Measurements from ENCODE around the gene TRABD. TPM values are rescaled to one million over a fixed set of nuclear protein-coding genes. Genes with fewer than 3 reads are reported as not detected.

The TRABD gene
- total RNA-seq, 3 donors from 2014 or later: 91.3 to 95.0 (median 93.4) TPM

DNA sequence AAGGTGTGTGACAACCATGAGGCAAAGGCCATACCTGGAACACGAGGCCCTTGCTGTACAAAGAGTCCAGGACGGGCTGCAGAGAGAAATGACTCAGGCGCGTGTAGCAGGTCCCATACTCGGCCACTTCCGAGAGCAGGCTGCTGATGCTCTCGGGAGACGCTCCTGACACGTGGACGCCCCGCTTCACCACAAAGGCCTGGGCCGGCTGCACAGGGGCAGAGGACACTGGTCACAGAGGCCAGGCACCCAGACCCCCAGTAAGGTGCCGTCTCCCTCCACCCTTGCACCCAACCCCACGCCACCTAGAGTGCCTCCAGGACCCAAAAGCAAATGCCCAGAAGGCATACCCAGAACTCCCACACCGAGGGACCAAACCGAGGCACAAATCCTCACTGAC is 43.7 kb downstream of the TRABD start:
- Mint-ChIP-seq H3K4me3 (no peak overlapping the region), H3K27me3 (ENCODE audit: low read depth) (no peaks in the 10 kb centered on the region), H3K36me3 (ENCODE audit: insufficient read depth) (peaks cover 13% of the 10 kb centered on the region), H3K4me1 (ENCODE audit: low read depth) (no peaks in the 10 kb centered on the region), H3K9me3 (no peaks in the 10 kb centered on the region)
- ATAC-seq (no peak), DNase-seq (no peak)

DNA sequence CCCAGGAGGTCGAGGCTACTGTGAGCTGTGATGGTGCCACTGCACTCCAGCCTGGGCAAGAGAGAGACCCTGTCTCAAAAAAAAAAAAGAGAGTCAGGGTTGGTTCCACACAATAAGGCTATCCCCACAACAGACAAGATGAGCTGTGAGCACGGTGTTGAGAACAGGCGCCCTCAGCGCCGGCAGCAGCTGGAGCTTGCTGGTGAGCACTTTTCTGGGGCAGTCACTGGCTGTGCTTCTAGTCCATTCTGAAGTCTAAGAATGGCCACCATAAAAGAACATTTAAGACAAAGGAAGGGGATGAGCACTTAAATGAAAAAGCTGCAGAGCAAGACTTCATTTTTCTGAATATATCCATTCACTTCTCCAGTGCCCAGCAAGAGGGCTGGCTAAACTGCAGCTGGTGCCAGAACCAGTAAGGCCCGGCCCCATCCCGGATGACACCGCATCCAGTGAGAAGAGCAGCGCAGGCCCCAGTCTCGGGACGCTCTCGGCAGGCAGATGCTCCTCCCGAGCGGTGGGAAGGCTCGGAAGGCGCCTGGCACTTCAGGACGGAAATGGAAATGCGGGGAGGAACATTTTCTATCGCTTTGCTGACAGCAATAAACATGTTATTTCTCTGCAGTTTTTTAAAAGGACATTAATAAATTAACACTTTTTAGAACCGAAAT is 46.9 kb downstream of the TRABD start:
- H3K36me3 Mint-ChIP-seq (ENCODE audit: insufficient read depth): peaks cover 7% of the 10 kb centered on the region
- H3K4me1 Mint-ChIP-seq (ENCODE audit: low read depth): peaks cover 9% of the 10 kb centered on the region
- H3K4me3 Mint-ChIP-seq: no peak overlapping the region
- ATAC-seq: no peak
- no peaks in the 10 kb centered on the region for H3K27me3 Mint-ChIP-seq (ENCODE audit: low read depth)
- no peak for DNase-seq
- no peaks in the 10 kb centered on the region for H3K9me3 Mint-ChIP-seq

DNA sequence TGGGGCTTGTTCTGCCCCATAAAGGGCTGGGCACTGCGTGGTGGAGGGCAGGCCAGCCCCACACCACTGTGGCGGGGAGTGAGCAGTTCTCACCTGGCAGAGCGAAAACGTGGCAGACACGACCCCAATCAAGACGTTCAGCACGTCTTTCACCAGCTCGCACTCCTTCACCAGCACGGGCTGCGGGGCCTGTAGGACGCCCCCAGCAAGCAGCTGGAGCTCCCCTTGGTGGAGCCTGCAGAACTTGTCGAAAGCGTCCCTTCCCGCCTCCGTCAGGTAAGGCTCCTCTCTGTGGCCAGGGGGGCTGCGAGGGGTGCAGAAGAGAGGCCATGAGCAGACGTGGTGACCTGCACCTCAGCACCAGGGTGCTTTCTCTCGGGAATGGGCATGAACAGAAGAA is 47.5 kb downstream of the TRABD start:
- H3K4me1 Mint-ChIP-seq (ENCODE audit: low read depth): peaks cover 9% of the 10 kb centered on the region
- H3K36me3 Mint-ChIP-seq (ENCODE audit: insufficient read depth): peaks cover 10% of the 10 kb centered on the region
- DNase-seq (no peak), ATAC-seq (no peak)
- no peaks in the 10 kb centered on the region for H3K27me3 Mint-ChIP-seq (ENCODE audit: low read depth)
- H3K9me3 Mint-ChIP-seq: no peaks in the 10 kb centered on the region
- no peak overlapping the region for H3K4me3 Mint-ChIP-seq

DNA sequence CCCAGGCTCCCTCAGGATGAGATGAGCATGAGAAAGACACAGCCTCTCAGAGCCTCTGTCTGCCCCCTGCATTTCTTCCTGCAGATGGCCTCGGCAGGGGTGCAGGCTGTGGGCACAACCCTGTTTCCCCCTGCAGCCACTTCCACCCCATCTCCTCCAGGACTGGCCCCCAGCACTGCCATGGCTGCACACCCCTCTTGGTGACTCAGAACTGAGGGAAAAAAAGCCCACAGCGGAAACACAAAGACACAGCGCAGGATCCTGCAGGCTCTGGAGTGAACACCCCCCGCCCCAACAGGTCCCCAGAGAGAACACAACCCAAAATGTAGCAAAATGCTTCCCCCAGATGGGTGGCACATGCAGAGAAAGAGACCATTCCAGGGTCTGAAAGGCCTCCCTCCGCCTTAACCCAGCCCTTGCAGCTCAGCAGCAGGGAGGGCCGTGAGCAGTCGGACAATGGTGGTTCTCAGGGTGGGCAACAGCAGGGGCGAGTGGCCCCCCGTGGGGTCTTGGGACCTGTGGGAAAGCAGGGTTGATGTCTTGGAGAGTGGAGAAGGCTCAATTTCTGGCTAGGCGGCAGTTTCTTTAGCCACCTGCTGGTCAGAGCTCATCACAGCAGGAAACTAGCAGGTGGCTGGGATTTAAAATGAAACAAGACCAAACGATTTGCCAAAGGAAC is 51.2 kb downstream of the TRABD start:
- H3K36me3 Mint-ChIP-seq (ENCODE audit: insufficient read depth): peaks cover 10% of the 10 kb centered on the region
- no peaks in the 10 kb centered on the region for H3K9me3 Mint-ChIP-seq
- H3K4me1 Mint-ChIP-seq (ENCODE audit: low read depth): peaks cover 17% of the 10 kb centered on the region
- ATAC-seq: peak in 1 of 2 donors; percentile 23
- no peak overlapping the region for H3K4me3 Mint-ChIP-seq
- no peak for DNase-seq
- no peaks in the 10 kb centered on the region for H3K27me3 Mint-ChIP-seq (ENCODE audit: low read depth)

DNA sequence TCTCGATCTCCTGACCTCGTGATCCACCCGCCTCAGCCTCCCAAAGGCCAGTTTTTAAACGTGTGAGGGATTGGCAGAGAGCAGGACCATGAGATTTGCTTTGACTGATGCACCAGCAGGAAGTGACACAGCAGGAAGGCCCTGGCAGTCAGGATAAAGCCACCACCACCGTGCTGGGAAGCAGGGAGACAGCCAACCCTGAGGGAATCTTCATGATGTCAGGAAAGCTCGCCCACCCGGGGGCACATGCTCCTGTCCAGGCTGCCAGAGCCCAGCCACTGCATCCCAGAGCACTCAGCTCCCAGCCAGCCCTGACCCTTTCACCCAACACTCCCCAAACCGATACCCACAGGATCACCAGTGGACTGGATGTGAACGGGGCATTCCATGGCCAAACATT is 53.0 kb downstream of the TRABD start:
- Mint-ChIP-seq H3K27me3 (ENCODE audit: low read depth) (no peaks in the 10 kb centered on the region), H3K9me3 (no peaks in the 10 kb centered on the region), H3K36me3 (ENCODE audit: insufficient read depth) (peaks cover 10% of the 10 kb centered on the region), H3K4me3 (no peak overlapping the region), H3K4me1 (ENCODE audit: low read depth) (peaks cover 29% of the 10 kb centered on the region)
- ATAC-seq (no peak), DNase-seq (no peak)

DNA sequence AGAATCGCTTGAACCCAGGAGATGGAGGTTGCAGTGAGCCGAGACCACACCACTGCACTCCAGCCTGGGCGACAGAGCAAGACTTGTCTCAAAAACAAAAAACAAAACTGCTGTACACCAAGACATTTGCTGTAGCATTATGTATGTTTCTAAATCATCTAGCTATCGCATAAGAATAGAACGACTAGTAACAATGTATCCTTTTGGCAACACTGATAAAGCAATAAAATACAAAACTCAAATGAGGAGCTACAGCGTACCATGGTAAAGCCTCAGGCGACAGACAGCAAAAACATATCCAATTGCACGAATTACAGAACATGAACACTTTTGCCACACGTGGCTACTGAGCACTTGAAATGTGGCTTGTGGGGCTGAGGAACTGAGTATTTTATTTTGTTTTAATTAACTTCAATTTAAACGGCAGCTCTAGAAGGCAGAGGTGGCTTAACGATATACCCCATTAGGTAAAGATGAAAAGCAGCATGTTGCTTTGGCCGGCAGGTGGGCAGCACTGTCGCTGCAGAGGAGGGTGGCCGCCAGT is 56.8 kb downstream of the TRABD start:
- Mint-ChIP-seq H3K27me3 (ENCODE audit: low read depth) (no peaks in the 10 kb centered on the region), H3K4me3 (peak overlapping the region; percentile 100)

DNA sequence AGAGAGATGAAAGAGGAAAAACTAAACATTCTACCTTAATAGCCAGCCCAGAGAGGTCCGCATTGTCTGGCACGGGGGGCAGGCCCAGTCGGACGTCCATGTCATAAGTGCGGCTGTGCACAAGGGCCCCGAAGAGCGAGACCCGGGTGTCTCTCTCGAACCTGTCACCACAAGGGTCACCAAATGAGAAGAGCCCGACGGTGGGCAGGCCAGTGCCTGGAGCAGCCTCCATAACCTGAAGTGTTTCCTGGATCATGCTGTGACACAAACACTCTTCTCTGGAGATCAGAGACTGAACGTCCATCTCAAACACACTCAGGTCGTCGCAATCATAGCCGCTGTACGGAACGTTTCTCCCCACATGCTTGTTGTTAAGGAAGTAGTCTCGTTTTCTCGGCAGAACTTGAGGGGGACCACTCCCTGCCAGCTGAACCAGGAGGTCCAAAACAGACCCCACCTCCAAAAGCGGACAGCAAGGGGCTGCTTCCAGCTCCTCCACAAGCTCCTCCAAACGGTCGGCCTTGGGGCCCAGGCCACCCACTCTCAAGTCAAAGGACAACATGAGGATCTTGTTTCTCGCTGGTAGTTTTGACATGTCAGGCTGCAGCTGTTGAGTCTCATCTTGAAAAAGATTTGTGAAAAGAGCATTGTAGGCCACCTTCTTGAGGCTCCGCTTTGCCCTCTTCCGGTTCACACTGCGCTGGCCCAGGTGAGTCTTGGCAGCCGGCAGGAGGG is 58.1 kb downstream of the TRABD start:
- no peak for ATAC-seq
- peaks cover 7% of the 10 kb centered on the region for H3K36me3 Mint-ChIP-seq (ENCODE audit: insufficient read depth)

More for the DNA sequence above, 56.8 kb downstream of the TRABD start:
- Mint-ChIP-seq H3K36me3 (ENCODE audit: insufficient read depth) (peaks cover 10% of the 10 kb centered on the region), H3K4me1 (ENCODE audit: low read depth) (peaks cover 27% of the 10 kb centered on the region), H3K9me3 (no peaks in the 10 kb centered on the region)
- no peak for ATAC-seq
- no peak for DNase-seq

DNA sequence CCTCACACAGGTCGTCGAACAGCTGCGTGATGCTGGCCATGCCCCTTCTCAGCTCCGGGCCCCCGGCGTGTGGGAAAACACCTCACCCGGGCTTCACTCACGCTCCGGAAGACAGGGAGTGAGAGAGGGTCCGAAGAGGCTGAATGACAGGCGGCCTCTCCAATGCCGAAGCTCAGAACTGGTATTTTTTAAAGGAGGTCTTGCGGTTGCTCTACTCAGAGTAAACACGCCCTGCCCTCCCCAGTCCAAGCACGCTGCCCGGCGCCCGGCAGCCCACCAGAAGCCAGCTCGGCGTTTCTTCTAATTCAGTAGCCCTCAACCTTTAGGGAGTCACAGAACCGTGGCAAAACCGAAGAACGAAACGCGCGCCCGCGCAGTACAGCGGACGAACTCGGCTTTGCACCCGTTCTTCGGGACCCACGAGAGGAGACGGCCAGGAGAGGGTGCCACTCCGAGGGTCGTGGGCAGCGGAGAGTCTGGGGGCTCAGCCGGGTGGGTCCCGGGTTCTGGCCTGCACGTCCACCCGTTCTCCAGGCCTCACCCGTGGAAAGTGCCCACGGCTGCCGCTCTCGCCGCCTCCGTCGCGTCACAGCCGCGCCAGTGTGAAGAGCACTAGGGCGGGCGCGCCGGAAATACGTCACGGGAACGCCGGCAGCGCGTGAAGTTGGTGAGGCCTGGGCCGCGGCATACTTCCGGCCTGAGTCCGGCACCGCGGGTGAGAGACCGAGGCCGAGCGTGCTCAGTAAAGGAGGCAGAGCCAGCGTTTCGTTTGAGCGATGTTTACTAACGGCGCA is 58.9 kb downstream of the TRABD start, which contains the start of gene TUBGCP6:
TUBGCP6 (minus strand) TSS at position 604 of the 794 bp plus-strand sequence; CDS start at position 40, 564 bp downstream.
- no peaks in the 10 kb centered on the region for H3K27me3 Mint-ChIP-seq (ENCODE audit: low read depth)
- H3K4me3 Mint-ChIP-seq: peak within 1 kb of the TSS; percentile 100
- peaks cover 6% of the 10 kb centered on the region for H3K36me3 Mint-ChIP-seq (ENCODE audit: insufficient read depth)
- DNase-seq (peak; percentile 89), ATAC-seq (peak; percentile 89 to 90)
- H3K9me3 Mint-ChIP-seq: no peaks in the 10 kb centered on the region
- peaks cover 34% of the 10 kb centered on the region for H3K4me1 Mint-ChIP-seq (ENCODE audit: low read depth)

More for the DNA sequence above, 58.1 kb downstream of the TRABD start:
- H3K9me3 Mint-ChIP-seq: no peaks in the 10 kb centered on the region
- peak overlapping the region; percentile 100 for H3K4me3 Mint-ChIP-seq
- H3K4me1 Mint-ChIP-seq (ENCODE audit: low read depth): peaks cover 34% of the 10 kb centered on the region
- DNase-seq: no peak
- H3K27me3 Mint-ChIP-seq (ENCODE audit: low read depth): no peaks in the 10 kb centered on the region

DNA sequence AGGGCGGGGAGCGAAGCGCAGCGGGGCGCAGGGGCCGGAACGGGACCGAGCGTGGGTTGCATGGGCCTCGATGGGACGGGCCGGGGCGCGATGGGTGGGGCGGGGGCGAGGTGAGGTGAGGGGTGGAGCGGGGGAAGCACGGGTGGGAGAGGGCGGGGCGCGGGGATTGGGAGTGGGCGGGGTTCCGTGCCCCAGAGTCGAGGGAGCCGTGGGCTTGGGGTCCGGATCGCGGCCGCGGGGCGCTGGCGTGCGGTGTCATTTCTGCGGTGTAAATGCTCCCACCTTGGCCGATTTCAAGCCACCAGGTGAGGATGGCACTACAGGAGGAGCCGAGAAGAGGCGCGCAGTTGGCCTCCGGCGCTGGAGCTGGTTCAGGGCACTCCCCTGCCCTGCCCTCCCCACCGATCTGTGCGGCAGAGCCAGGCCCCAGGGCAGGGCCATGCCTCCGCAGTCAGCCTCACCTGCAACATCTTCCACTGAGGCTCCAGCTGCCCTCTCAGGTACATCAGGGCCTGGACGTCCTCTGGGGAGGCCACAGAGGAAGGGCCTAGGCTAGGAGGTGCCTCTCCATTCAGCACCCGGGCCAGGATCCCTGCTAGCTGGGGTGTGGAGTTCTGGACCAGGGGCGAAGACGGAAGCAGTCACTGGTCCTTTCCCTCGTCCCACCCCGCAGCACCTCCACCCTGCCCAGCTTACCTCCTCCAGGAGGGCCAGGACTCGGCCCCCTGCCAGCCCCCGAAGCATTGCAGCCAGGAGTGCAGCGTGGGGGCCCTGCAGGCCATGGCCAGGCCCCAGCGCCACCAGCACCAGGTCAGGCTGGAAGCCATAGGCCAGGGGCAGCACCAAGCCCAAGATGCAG is 59.7 kb downstream of the TRABD start:
- Mint-ChIP-seq H3K9me3 (no peaks in the 10 kb centered on the region), H3K27me3 (ENCODE audit: low read depth) (no peaks in the 10 kb centered on the region), H3K4me3 (peak overlapping the region; percentile 100), H3K4me1 (ENCODE audit: low read depth) (peaks cover 42% of the 10 kb centered on the region), H3K36me3 (ENCODE audit: insufficient read depth) (peaks cover 3% of the 10 kb centered on the region)
- ATAC-seq: peak; percentile 9 to 33
- DNase-seq: no peak

DNA sequence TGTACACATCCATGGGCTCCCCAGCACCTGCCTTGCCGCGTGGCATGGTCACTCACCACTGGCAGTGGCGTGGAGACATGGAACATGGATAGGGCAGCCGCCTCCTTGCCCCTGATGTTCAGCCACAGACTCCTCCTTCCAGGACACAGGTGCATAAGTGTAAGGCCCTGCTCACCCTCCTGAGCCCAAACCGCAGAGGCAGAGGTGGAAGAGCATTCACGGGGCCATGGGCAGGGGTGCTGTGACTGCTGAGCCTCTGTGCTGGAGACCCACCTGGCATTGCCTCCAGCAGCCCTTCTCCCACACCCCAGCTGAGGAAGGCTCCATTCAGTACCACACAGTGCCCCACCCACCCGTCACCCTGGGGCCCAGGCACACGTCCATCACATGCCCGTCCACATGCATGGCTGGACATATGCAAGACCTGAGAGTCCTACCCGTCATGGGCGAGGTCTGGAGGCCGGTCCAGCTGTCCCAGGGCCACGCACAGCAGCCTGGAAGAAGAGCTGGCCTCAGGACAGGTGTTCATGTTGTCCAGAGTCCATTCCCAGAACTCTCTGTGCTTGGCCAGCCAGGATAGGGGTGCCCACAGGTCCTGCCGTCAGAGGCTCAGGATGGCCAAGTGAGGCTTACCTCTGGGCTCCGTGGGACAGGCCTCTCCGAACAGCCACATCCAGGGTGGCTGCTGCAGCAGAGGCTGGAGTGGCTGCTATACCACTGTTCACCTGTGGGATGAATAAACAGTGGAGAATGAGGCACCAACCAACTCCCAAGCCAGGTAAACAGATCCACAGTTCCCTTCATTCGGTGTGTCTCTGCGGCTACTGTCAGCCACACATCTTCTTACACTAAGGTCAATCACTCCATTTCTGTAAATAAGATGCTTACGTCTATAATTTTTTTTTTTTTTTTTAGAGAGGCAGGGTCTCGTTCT is 60.8 kb downstream of the TRABD start:
- no peak for ATAC-seq
- no peak for DNase-seq
- peaks cover 2% of the 10 kb centered on the region for H3K36me3 Mint-ChIP-seq (ENCODE audit: insufficient read depth)
- H3K9me3 Mint-ChIP-seq: no peaks in the 10 kb centered on the region
- H3K4me3 Mint-ChIP-seq: peak overlapping the region; percentile 100
- no peaks in the 10 kb centered on the region for H3K27me3 Mint-ChIP-seq (ENCODE audit: low read depth)
- H3K4me1 Mint-ChIP-seq (ENCODE audit: low read depth): peaks cover 38% of the 10 kb centered on the region

DNA sequence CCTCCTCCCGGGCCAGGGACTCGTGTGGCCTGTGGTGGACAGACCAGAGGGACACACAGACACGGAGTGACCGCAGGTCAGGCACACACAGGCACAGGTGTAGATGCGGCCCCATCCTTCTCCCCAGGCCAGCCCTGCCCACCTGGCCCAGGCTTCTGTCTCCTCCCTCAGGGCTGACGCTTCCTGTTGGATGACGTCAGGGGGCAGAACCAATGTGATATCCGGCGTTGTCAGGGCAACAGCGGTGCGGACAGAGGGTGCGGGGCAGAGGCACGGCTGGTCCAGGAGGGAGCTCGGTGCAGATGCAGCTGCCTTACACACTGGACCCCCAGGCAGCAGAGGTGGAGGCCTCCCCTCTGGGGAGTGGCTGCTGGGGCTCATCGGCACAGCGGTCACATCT is 62.0 kb downstream of the TRABD start:
- ATAC-seq (no peak), DNase-seq (no peak)
- Mint-ChIP-seq H3K4me3 (peak overlapping the region; percentile 40), H3K9me3 (no peaks in the 10 kb centered on the region), H3K27me3 (ENCODE audit: low read depth) (no peaks in the 10 kb centered on the region), H3K36me3 (ENCODE audit: insufficient read depth) (peaks cover 2% of the 10 kb centered on the region), H3K4me1 (ENCODE audit: low read depth) (peaks cover 30% of the 10 kb centered on the region)
